Activated naive CD8-positive, alpha-beta T cell (primary cell): ENCODE measurements around the gene KRTAP10-4.

Experiments
- H3K27ac Mint-ChIP-seq: one replicate; pipeline ENCODE4 v1.8.0; 2021; ENCODE audit warnings: mixed read lengths
- H3K27me3 Mint-ChIP-seq: one replicate; pipeline ENCODE4 v1.8.0; 2021; ENCODE audit warnings: mixed read lengths
- H3K36me3 Mint-ChIP-seq: one replicate; pipeline ENCODE4 v1.8.0; 2021; ENCODE audit warnings: mixed read lengths
- H3K4me1 Mint-ChIP-seq: one replicate; pipeline ENCODE4 v1.8.0; 2021; ENCODE audit warnings: low read depth, mixed read lengths
- H3K4me3 Mint-ChIP-seq: one replicate; pipeline ENCODE4 v1.8.0; 2021; ENCODE audit warnings: mild to moderate bottlenecking, mixed read lengths
- H3K9me3 Mint-ChIP-seq: one replicate; pipeline ENCODE4 v1.8.0; 2021; ENCODE audit warnings: low read depth, mixed read lengths

The KRTAP10-4 gene

GRCh38 chr21:44617071-44617501 is 43.6 kb downstream of the KRTAP10-4 start:
- Mint-ChIP-seq H3K4me3 (no peak overlapping the region), H3K36me3 (peaks cover 20% of the 10 kb centered on the region), H3K9me3 (peaks cover 18% of the 10 kb centered on the region), H3K27ac (peak overlapping the region; percentile 54), H3K27me3 (no peaks in the 10 kb centered on the region), H3K4me1 (peaks cover 55% of the 10 kb centered on the region)

- Mint-ChIP-seq H3K27me3 (no peaks in the 10 kb centered on the region), H3K4me1 (peaks cover 52% of the 10 kb centered on the region), H3K27ac (peak overlapping the region; percentile 95), H3K4me3 (peak overlapping the region; percentile 75), H3K9me3 (peaks cover 32% of the 10 kb centered on the region), H3K36me3 (peaks cover 27% of the 10 kb centered on the region)
Observed at GRCh38 chr21:44618504-44618903, 45.0 kb downstream of the KRTAP10-4 start.

DNA sequence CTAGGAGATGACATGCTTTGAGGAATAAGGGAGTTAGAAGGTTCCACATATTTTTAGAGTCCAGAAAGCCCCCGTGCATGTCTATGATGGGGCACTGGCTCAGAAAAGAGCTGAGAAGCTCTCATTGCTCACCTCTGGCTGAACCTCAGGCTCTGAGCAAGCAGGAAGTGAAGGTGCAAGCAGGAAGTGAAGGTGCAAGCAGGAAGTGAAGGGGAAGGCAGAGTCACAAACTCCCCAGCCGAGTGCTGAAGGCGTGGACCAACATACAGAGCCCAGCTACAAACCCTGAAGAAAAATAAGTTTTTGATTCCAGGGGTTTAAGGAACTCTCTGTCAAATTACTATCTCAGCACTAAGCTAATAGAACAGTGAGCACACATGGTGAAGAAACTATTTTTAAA is 45.4 kb downstream of the KRTAP10-4 start:
- Mint-ChIP-seq H3K36me3 (peaks cover 28% of the 10 kb centered on the region), H3K27ac (peak overlapping the region; percentile 95), H3K27me3 (no peaks in the 10 kb centered on the region), H3K9me3 (peaks cover 36% of the 10 kb centered on the region), H3K4me1 (peaks cover 52% of the 10 kb centered on the region), H3K4me3 (peak overlapping the region; percentile 75)

DNA sequence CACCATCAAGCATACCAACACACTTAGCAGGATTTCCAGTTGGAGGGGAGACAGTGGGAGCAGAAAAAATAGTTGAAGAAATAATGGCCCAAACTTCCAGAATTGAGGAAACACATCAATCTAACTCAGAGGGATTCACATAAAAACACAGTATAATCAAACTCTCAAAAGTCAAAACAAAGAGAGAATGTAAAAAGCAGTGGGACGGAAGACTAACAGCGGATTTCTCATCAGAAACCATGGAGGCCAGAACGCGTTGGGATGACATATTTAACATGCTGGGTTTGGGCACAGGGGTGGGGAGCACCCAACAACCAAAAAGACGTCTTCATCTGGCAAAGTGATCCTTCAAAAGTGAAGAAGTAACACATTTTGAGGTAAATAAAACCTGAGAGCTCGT is 46.4 kb downstream of the KRTAP10-4 start:
- peak overlapping the region; percentile 95 for H3K27ac Mint-ChIP-seq
- no peak overlapping the region for H3K4me3 Mint-ChIP-seq
- no peaks in the 10 kb centered on the region for H3K27me3 Mint-ChIP-seq
- H3K9me3 Mint-ChIP-seq: peaks cover 42% of the 10 kb centered on the region
- H3K36me3 Mint-ChIP-seq: peaks cover 36% of the 10 kb centered on the region
- H3K4me1 Mint-ChIP-seq: peaks cover 50% of the 10 kb centered on the region

GRCh38 chr21:44623575-44623974 is 50.0 kb downstream of the KRTAP10-4 start:
- H3K36me3 Mint-ChIP-seq: peaks cover 36% of the 10 kb centered on the region
- H3K4me3 Mint-ChIP-seq: no peak overlapping the region
- H3K27ac Mint-ChIP-seq: no peak overlapping the region
- H3K9me3 Mint-ChIP-seq: peaks cover 42% of the 10 kb centered on the region
- H3K4me1 Mint-ChIP-seq: peaks cover 38% of the 10 kb centered on the region
- H3K27me3 Mint-ChIP-seq: no peaks in the 10 kb centered on the region
